ENCODE results near the gene ATPAF1.

ATPAF1 gene

DNA sequence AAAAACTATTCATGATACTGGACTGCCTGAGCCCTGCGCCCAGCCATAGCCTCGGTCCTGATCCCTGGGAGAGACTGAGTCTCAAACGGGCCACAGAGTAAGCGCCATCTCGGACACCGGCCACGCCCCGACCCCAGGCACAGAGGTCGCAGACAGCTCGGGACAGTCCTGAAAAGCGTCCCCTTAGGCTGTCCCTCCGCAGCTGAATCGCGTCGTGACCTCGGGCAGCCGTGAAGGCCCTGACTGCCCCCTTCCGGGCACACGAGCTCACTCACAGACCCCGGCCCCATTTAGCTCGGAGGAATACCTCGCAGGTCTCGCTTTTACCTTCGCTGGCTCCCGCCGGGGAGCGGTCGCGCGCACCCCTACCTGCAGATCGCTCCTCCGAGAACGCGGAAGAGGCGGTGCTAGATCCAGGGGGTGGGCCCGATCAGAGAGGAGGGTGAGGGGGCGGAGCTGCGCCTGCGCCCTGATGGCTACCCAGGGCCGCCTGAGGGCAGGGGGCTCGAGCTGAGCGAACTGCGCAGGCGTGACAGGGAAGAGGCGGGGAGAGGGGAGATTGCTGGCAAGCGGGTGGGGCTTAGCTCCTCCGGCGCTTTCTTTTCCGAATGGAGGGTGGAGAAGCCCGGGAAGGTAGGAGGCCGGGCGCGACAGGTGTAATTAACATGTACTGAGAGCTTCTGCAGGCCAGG is 64.2 kb downstream of the ATPAF1 start, which contains the start of gene MKNK1:
MKNK1 (minus strand) TSS at position 411 of the 692 bp plus-strand sequence. CDS start 20,941 bp downstream, outside the sequence.
- H3K4me1 ChIP-seq (ENCODE audit: control insufficient read depth, insufficient read depth, low read length, unreplicated experiment), result peaks cover 6% of the 10 kb centered on the region
- H3K27me3 ChIP-seq (ENCODE audit: insufficient read depth, low read length), result no peaks in the 10 kb centered on the region
- H2AFZ ChIP-seq (ENCODE audit: low read length, unreplicated experiment), result peak within 1 kb of the TSS; percentile 47
- peak within 1 kb of the TSS; percentile 86 for H3K4me3 ChIP-seq (ENCODE audit: low read depth, low read length)
- no peaks in the 10 kb centered on the region for H3K36me3 ChIP-seq (ENCODE audit: insufficient read depth, low read length)
- no peak within 1 kb of the TSS for H3K27ac ChIP-seq (ENCODE audit: low read depth, low read length)
- H3K79me2 ChIP-seq (ENCODE audit: control insufficient read depth, insufficient read depth, low read length, unreplicated experiment), result no peaks in the 10 kb centered on the region

DNA sequence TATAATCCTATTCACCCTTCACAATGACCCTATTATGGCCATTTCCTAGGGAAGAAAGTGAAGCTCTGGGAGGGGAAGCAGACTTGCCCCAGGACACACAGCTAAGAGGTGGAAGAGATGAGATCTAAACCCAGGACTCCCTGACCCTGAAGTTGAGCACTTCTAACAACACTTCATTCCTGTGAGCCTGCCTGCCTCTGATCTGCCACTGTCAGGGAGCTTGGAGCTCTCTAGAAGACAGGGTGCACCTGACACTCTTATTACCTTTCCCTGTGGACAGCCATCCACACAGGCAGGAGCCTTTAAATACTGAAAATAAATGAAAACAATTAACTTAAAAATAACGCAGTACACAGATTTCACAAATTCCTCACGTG is 64.7 kb downstream of the ATPAF1 start:
- H2AFZ ChIP-seq (ENCODE audit: low read length, unreplicated experiment), result peak overlapping the region; percentile 47

DNA sequence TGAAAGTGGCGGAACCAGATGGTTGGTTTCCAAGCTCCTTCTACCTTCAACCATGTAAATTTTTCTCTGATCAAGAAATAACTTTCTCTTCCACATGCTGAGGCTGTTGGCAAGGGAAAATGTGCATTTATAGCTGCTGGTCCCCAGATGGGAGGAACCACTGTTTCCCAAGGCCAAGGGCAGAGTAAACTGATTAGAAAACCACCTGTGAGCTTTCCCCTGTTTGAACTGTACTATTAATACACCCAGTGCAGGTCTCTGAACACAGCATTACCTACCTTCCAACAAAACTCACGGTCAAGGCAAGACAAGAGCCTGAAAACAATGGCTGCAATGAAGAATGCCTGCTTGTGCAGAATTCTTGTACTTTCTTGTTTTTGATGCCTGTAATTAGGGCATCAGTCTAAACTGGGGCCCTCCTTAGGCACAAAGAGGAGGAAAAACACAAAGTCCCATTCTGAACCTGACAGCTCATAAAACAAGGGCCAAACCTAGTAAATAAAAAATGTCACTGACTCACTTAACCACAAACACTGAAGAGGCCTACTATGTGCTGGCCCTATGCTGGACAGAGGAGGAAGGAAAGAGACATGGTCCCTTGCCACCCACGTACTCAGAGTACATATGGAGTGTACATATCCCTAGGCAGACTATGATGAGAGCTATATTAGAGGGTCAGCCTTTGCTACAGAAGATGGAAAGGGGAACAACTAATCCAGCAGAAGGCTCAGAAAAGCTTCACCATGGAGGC is 66.7 kb downstream of the ATPAF1 start:
- Histone ChIP-seq H3K79me2 (ENCODE audit: control insufficient read depth, insufficient read depth, low read length, unreplicated experiment) (no peaks in the 10 kb centered on the region), H3K36me3 (ENCODE audit: insufficient read depth, low read length) (no peaks in the 10 kb centered on the region), H2AFZ (ENCODE audit: low read length, unreplicated experiment) (no peak overlapping the region), H3K27ac (ENCODE audit: low read depth, low read length) (no peak overlapping the region), H3K27me3 (ENCODE audit: insufficient read depth, low read length) (no peaks in the 10 kb centered on the region), H3K4me3 (ENCODE audit: low read depth, low read length) (no peak overlapping the region), H3K4me1 (ENCODE audit: control insufficient read depth, insufficient read depth, low read length, unreplicated experiment) (peaks cover 6% of the 10 kb centered on the region)

More for the DNA sequence above, 64.7 kb downstream of the ATPAF1 start:
- Histone ChIP-seq H3K4me1 (ENCODE audit: control insufficient read depth, insufficient read depth, low read length, unreplicated experiment) (peaks cover 6% of the 10 kb centered on the region), H3K4me3 (ENCODE audit: low read depth, low read length) (peak overlapping the region; percentile 86), H3K27ac (ENCODE audit: low read depth, low read length) (no peak overlapping the region), H3K36me3 (ENCODE audit: insufficient read depth, low read length) (no peaks in the 10 kb centered on the region), H3K79me2 (ENCODE audit: control insufficient read depth, insufficient read depth, low read length, unreplicated experiment) (no peaks in the 10 kb centered on the region), H3K27me3 (ENCODE audit: insufficient read depth, low read length) (no peaks in the 10 kb centered on the region)

DNA sequence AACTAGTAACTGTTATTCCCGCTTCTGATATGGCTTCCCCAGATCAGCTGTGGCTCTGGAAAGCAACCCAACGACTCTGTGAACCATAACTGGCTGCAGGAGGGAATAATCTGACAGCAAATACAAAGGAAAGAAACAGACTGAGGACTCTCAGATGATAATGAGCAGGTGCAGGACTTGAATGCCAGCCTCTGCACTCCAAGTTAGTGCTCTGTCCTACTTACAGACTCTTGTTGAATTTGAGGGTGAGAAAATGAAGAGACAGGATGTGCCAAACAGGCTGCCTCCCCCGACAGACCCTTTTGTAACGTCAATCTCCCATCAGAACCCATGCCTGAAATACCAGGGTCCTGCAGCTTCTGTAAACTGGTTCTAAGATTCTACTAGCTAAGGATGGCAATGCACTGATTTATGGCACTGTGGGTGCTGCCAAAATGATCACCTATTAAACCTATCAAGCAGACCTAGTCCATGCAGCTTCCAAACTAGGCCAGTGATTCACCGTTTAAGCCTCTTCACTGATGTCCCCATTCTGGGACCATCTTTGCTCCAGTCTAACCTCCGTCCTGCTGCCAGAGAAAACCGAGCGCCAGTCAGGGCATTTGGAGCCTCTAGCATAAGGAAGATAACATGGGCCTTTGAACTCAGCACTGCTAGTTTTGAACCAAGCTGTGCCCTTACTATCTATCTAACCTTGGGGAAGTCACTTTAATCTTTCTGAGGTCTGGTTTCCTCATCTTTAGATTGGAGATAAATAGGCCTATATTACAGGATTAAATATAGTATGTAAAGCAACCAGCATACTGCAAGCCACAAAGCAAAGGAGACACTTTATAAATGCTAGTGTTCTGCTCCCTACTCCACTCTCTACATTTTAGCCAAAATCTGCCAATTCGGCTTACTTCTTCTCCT is 68.8 kb downstream of the ATPAF1 start:
- Histone ChIP-seq H2AFZ (ENCODE audit: low read length, unreplicated experiment) (no peak overlapping the region), H3K4me1 (ENCODE audit: control insufficient read depth, insufficient read depth, low read length, unreplicated experiment) (peaks cover 6% of the 10 kb centered on the region), H3K27me3 (ENCODE audit: insufficient read depth, low read length) (no peaks in the 10 kb centered on the region), H3K4me3 (ENCODE audit: low read depth, low read length) (no peak overlapping the region), H3K79me2 (ENCODE audit: control insufficient read depth, insufficient read depth, low read length, unreplicated experiment) (no peaks in the 10 kb centered on the region), H3K27ac (ENCODE audit: low read depth, low read length) (no peak overlapping the region), H3K36me3 (ENCODE audit: insufficient read depth, low read length) (no peaks in the 10 kb centered on the region)

DNA sequence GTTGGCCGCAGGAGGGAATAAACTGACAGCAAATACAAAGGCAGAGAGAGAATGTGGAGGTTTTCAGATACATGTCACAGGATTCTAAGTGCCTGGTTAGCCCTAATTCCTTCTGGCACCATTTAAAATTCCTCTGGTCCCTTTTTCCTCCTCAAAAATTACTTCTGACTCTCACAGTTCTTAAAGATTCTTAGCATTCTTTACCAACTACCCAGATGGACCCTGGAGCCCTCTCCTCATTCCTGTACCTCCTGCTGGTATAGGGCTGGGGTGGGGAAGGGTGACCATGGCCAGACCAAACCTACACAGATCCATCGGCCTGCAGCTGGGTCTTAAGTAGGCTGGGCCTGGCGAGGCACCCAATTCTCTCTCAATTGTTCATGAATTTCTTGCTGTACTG is 71.3 kb downstream of the ATPAF1 start:
- Histone ChIP-seq H3K79me2 (ENCODE audit: control insufficient read depth, insufficient read depth, low read length, unreplicated experiment) (no peaks in the 10 kb centered on the region), H3K27me3 (ENCODE audit: insufficient read depth, low read length) (no peaks in the 10 kb centered on the region), H3K4me1 (ENCODE audit: control insufficient read depth, insufficient read depth, low read length, unreplicated experiment) (no peaks in the 10 kb centered on the region), H2AFZ (ENCODE audit: low read length, unreplicated experiment) (no peak overlapping the region), H3K27ac (ENCODE audit: low read depth, low read length) (no peak overlapping the region), H3K4me3 (ENCODE audit: low read depth, low read length) (no peak overlapping the region), H3K36me3 (ENCODE audit: insufficient read depth, low read length) (peaks cover 9% of the 10 kb centered on the region; the same call in 1 of the 2 replicates)

DNA sequence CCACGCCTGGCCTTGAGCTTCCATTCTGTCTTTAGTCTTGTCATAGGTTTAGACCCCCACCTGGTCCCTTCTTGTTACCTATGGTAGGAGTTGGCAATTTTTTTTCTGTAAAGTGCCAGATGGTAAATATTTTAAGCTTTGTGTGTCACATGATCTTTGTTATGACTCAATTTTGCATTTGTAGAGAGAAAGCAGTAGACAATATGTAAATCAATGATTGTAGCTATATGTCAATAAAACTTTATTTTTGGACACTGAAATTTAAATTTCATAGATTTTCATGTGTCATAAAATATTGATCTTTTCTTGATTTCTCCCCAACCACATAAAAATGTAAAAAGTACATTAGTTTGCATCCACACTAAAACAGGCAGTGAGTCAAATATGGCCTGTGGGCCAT is 72.1 kb downstream of the ATPAF1 start:
- no peak overlapping the region for H3K27ac ChIP-seq (ENCODE audit: low read depth, low read length)
- H3K4me3 ChIP-seq (ENCODE audit: low read depth, low read length), result no peak overlapping the region
- no peaks in the 10 kb centered on the region for H3K4me1 ChIP-seq (ENCODE audit: control insufficient read depth, insufficient read depth, low read length, unreplicated experiment)
- no peaks in the 10 kb centered on the region for H3K79me2 ChIP-seq (ENCODE audit: control insufficient read depth, insufficient read depth, low read length, unreplicated experiment)
- no peak overlapping the region for H2AFZ ChIP-seq (ENCODE audit: low read length, unreplicated experiment)
- H3K27me3 ChIP-seq (ENCODE audit: insufficient read depth, low read length), result no peaks in the 10 kb centered on the region
- H3K36me3 ChIP-seq (ENCODE audit: insufficient read depth, low read length), result peaks cover 16% of the 10 kb centered on the region

DNA sequence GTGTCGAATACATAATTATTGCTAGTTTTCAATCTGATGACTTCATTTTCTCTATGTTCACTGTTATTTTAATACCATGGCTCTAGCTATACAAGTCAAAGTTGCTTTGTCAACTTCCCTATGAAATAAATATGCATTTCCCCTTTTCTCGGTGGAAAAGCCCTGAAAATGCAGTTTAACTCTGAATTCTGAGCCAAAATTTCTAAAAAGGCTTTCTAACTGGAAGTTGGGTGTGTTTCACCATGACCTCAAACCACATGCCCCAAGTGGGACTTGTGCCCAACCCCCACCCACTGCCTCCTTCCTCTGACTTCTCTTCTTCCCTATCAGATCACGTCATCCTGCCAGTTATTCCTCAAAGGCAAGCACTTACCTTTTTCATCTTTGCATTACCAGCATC is 73.0 kb downstream of the ATPAF1 start:
- Histone ChIP-seq H3K36me3 (ENCODE audit: insufficient read depth, low read length) (peaks cover 25% of the 10 kb centered on the region), H3K4me3 (ENCODE audit: low read depth, low read length) (no peak overlapping the region), H3K27me3 (ENCODE audit: insufficient read depth, low read length) (no peaks in the 10 kb centered on the region), H3K27ac (ENCODE audit: low read depth, low read length) (no peak overlapping the region), H3K79me2 (ENCODE audit: control insufficient read depth, insufficient read depth, low read length, unreplicated experiment) (no peaks in the 10 kb centered on the region), H2AFZ (ENCODE audit: low read length, unreplicated experiment) (no peak overlapping the region), H3K4me1 (ENCODE audit: control insufficient read depth, insufficient read depth, low read length, unreplicated experiment) (no peaks in the 10 kb centered on the region)

DNA sequence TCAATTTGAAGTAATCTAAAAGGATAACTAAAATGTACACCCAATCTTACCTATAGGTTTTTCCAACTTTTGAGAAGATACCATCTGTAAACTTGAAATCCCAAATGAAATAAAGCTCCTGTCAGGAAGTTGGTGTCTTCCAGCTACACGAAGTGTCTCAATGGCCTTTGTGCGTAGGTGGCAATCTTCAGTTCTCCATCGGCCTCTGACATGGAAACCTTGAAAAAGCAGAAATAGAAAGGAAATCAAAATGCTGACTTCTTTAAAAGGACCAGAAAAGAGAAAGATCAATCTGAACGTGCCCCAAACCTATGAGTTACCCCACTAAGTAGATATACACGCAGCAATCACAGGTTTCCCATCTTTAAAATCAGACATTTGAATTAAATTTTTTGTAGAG is 74.1 kb downstream of the ATPAF1 start:
- Histone ChIP-seq H3K4me3 (ENCODE audit: low read depth, low read length) (no peak overlapping the region), H3K27ac (ENCODE audit: low read depth, low read length) (no peak overlapping the region), H3K79me2 (ENCODE audit: control insufficient read depth, insufficient read depth, low read length, unreplicated experiment) (no peaks in the 10 kb centered on the region), H3K27me3 (ENCODE audit: insufficient read depth, low read length) (no peaks in the 10 kb centered on the region), H3K4me1 (ENCODE audit: control insufficient read depth, insufficient read depth, low read length, unreplicated experiment) (no peaks in the 10 kb centered on the region), H3K36me3 (ENCODE audit: insufficient read depth, low read length) (peaks cover 35% of the 10 kb centered on the region), H2AFZ (ENCODE audit: low read length, unreplicated experiment) (no peak overlapping the region)

DNA sequence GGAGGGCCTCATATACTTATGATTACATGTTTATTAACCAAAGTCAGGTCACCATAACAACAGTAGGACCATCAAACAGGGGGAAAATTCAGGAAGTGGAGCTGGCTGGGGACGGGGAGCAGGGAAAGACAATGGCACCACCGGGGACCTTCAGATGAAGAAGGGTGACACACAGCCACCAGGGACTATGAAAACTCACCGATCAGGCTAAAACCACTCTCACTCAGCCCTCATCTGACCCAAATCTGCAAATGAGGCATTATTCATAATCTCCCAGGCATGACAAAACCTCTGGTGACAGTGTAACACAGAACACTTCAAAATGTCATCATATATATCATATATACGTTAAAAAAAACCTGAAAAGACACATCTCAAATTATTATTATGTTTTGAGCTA is 75.3 kb downstream of the ATPAF1 start:
- no peak overlapping the region for H3K27ac ChIP-seq (ENCODE audit: low read depth, low read length)
- H3K36me3 ChIP-seq (ENCODE audit: insufficient read depth, low read length), result peaks cover 39% of the 10 kb centered on the region
- no peaks in the 10 kb centered on the region for H3K4me1 ChIP-seq (ENCODE audit: control insufficient read depth, insufficient read depth, low read length, unreplicated experiment)
- no peaks in the 10 kb centered on the region for H3K27me3 ChIP-seq (ENCODE audit: insufficient read depth, low read length)
- no peak overlapping the region for H3K4me3 ChIP-seq (ENCODE audit: low read depth, low read length)
- H3K79me2 ChIP-seq (ENCODE audit: control insufficient read depth, insufficient read depth, low read length, unreplicated experiment), result no peaks in the 10 kb centered on the region
- no peak overlapping the region for H2AFZ ChIP-seq (ENCODE audit: low read length, unreplicated experiment)

DNA sequence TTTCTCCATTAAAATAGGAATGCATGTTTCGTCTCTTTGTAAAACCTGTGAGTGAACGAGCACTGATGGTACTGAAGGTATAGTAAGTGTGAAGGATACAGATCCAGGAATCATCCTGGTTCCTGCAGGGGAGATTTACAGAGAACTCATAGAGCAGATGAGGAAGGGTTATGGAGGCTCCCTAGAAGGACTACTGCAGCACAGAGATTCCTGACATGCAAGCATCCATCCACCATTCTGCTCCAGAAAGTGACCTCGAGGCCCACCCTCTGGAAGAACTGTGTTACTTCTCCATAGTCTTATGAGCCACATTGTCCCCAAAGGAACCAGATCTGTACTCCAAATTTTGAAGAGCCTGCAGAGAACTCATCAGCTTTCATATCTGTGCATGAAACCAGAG is 78.6 kb downstream of the ATPAF1 start:
- no peaks in the 10 kb centered on the region for H3K27me3 ChIP-seq (ENCODE audit: insufficient read depth, low read length)
- H3K27ac ChIP-seq (ENCODE audit: low read depth, low read length), result no peak overlapping the region
- H3K79me2 ChIP-seq (ENCODE audit: control insufficient read depth, insufficient read depth, low read length, unreplicated experiment), result no peaks in the 10 kb centered on the region
- H3K4me3 ChIP-seq (ENCODE audit: low read depth, low read length), result no peak overlapping the region
- H3K36me3 ChIP-seq (ENCODE audit: insufficient read depth, low read length), result peaks cover 39% of the 10 kb centered on the region
- H3K4me1 ChIP-seq (ENCODE audit: control insufficient read depth, insufficient read depth, low read length, unreplicated experiment), result no peaks in the 10 kb centered on the region
- H2AFZ ChIP-seq (ENCODE audit: low read length, unreplicated experiment), result no peak overlapping the region
